Epithelial cell of esophagus (primary cell): ENCODE results near the gene SCP2.
A peak's percentile ranks its signal among the peaks of the same experiment; 100 is the strongest.

ENCODE experiments used
- DNase-seq: peaks from one replicate; pipeline ENCODE4 v3.0.0; 2010; ENCODE audit warnings: low read depth
- H3K4me3 ChIP-seq: 2 replicates; pipeline ENCODE4 v1.5.1; 2011; ENCODE audit warnings: mild to moderate bottlenecking, low read length, control low read depth
- CTCF ChIP-seq: IDR thresholded peaks from 2 replicates; pipeline ENCODE4 v1.5.1; 2011; ENCODE audit warnings: low read depth, mild to moderate bottlenecking, low read length, control low read depth, inconsistent platforms; ENCODE audit not compliant: insufficient read depth; ENCODE audit errors: missing control alignments

Gene SCP2

GRCh38 chr1:52916241-52916975 lies 10.7 kb upstream of the SCP2 start:
- no peak overlapping the region for H3K4me3 ChIP-seq
- no peak for DNase-seq
- TF ChIP-seq CTCF: no peak

GRCh38 chr1:52917156-52917555 lies 9.9 kb upstream of the SCP2 start:
- TF ChIP-seq CTCF: no peak
- no peak for DNase-seq
- no peak overlapping the region for H3K4me3 ChIP-seq

- H3K4me3 ChIP-seq: no peak overlapping the region
- no peak for TF ChIP-seq CTCF
- no peak for DNase-seq
Measured at GRCh38 chr1:52917581-52917980, 9.5 kb upstream of the SCP2 start.

GRCh38 chr1:52918201-52918600 lies 8.9 kb upstream of the SCP2 start:
- no peak for DNase-seq
- no peak for TF ChIP-seq CTCF
- no peak overlapping the region for H3K4me3 ChIP-seq

GRCh38 chr1:52919051-52919722 lies 7.9 kb upstream of the SCP2 start:
- DNase-seq: peak; percentile 76
- TF ChIP-seq CTCF: no peak

GRCh38 chr1:52919723-52920483 lies 7.2 kb upstream of the SCP2 start:
- TF ChIP-seq CTCF: no peak
- H3K4me3 ChIP-seq: no peak overlapping the region
- DNase-seq: no peak

More at GRCh38 chr1:52919051-52919722, 7.9 kb upstream of the SCP2 start:
- no peak overlapping the region for H3K4me3 ChIP-seq
